ENCODE data around the gene CASZ1.

CASZ1 gene

GRCh38 chr1:10745886-10746455 lies 50.5 kb downstream of the CASZ1 start:
- TF ChIP-seq GATA3 (IDR thresholded peaks at IDR 0.05; ENCODE audit: low read depth, low read length) (no peak), GATA2 (IDR thresholded peaks at IDR 0.05; ENCODE audit: low read depth, low read length) (no peak)

- TF ChIP-seq GATA3 (IDR thresholded peaks at IDR 0.05; ENCODE audit: low read depth, low read length) = no peak
- TF ChIP-seq GATA2 (IDR thresholded peaks at IDR 0.05; ENCODE audit: low read depth, low read length) = no peak
Observed at GRCh38 chr1:10745383-10745782, 51.1 kb downstream of the CASZ1 start.

DNA sequence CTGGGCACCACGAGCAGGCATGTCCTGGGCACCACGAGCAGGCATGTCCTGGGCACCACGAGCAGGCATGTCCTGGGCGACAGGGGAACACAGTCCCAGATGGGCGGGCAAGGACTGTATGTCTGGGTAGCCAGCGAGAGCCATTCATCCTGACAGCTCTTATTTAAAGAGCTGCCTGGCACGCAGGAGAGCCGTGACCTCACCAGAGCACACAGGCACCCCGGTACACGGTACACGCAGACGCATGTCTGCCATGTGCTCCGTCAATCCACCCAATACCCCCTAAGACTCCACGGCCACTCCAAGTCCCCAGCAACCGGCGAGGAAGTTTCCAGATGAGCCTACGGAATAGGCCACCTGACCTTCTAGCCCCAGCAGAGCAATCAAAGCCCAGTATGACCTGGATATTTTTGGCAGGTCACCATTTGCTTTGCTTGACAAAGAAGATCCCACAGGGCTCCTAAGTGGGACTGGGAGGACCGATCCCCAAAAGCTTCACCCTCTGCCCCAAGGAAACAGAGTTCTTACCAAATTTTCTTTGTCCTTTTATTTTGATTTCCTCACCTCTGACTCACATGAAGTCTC lies 51.7 kb downstream of the CASZ1 start:
- TF ChIP-seq GATA3 (IDR thresholded peaks at IDR 0.05; ENCODE audit: low read depth, low read length) = no peak
- TF ChIP-seq GATA2 (IDR thresholded peaks at IDR 0.05; ENCODE audit: low read depth, low read length) = no peak

GRCh38 chr1:10744029-10744428 lies 52.4 kb downstream of the CASZ1 start:
- no peak for TF ChIP-seq GATA2 (IDR thresholded peaks at IDR 0.05; ENCODE audit: low read depth, low read length)
- no peak for TF ChIP-seq GATA3 (IDR thresholded peaks at IDR 0.05; ENCODE audit: low read depth, low read length)

- no peak for TF ChIP-seq GATA3 (IDR thresholded peaks at IDR 0.05; ENCODE audit: low read depth, low read length)
- TF ChIP-seq GATA2 (IDR thresholded peaks at IDR 0.05; ENCODE audit: low read depth, low read length) = no peak
Observed at GRCh38 chr1:10741696-10742095, 54.8 kb downstream of the CASZ1 start.

- TF ChIP-seq GATA2 (IDR thresholded peaks at IDR 0.05; ENCODE audit: low read depth, low read length) = no peak
- TF ChIP-seq GATA3 (IDR thresholded peaks at IDR 0.05; ENCODE audit: low read depth, low read length) = no peak
Observed at GRCh38 chr1:10740123-10740522, 56.3 kb downstream of the CASZ1 start.

DNA sequence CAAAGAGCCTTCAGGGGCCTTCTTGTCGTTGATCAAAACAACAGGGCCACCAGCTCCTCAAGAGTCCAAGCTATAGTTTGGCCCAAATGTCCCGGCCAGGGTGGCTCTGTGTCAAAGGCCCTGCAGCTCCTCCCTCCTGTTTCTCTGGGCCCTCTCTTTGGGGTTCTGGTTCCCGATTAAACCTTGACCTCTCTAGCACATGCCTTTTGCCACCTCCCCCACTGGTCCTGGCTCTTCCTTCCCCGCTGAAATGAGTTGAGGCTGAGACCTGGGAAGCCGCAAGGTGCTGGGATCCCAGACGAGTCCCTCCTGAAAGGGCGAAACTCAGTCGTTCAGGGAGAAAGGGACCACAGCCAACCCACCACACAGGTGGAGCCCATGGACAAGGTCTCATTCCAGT lies 56.9 kb downstream of the CASZ1 start:
- TF ChIP-seq GATA2 (IDR thresholded peaks at IDR 0.05; ENCODE audit: low read depth, low read length) (no peak), GATA3 (IDR thresholded peaks at IDR 0.05; ENCODE audit: low read depth, low read length) (no peak)

GRCh38 chr1:10738061-10739058 lies 58.1 kb downstream of the CASZ1 start:
- no peak for TF ChIP-seq GATA2 (IDR thresholded peaks at IDR 0.05; ENCODE audit: low read depth, low read length)
- TF ChIP-seq GATA3 (IDR thresholded peaks at IDR 0.05; ENCODE audit: low read depth, low read length) = no peak

GRCh38 chr1:10737651-10738050 lies 58.8 kb downstream of the CASZ1 start:
- TF ChIP-seq GATA2 (IDR thresholded peaks at IDR 0.05; ENCODE audit: low read depth, low read length) (no peak), GATA3 (IDR thresholded peaks at IDR 0.05; ENCODE audit: low read depth, low read length) (no peak)

DNA sequence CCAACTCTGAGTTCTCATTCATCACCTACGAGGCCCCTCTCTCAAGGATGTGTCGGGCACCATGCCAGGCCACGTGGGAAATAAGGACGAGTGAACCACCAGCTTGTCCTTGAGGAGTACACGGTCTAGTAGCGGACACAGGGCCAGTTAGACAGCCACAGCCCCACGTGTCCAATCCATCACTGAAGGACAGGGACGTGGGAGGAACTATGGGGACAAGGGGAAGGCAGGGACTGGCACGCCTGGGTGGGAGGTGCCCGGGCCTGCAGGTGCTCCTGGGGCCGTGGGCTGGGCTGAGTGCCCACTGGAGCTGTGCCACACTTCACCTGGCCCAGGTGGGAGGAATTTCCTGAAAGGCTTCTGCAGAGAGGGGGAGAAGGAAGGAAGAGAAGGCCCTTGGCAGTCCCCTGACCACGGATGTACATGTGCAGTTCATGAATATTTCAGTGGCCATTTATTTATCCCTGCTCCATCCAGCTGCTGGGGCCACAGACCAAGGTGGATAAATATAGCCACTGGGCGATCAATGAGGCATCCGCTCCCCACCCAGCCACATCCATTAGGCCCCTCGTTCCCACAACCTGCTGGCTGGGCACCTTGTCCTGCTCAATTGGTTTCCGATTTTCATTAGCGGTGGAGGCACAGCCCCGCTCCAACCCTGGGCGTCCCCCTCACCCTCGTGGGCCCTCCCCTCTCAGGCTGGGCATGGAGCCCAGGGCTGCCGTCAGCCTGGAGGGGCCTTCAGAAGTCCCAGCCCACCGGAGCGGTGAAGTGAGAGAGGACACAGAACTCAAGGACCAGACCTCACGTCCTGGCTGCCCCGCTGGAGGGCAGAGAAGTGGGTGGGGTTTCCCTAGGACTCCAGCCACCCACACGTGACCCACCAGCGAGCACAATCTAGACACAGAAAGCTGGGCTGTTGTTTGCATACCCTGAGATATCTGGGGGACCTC lies 59.5 kb downstream of the CASZ1 start:
- TF ChIP-seq GATA3 (IDR thresholded peaks at IDR 0.05; ENCODE audit: low read depth, low read length) (no peak), GATA2 (IDR thresholded peaks at IDR 0.05; ENCODE audit: low read depth, low read length) (no peak)

- TF ChIP-seq GATA2 (IDR thresholded peaks at IDR 0.05; ENCODE audit: low read depth, low read length) (no peak), GATA3 (IDR thresholded peaks at IDR 0.05; ENCODE audit: low read depth, low read length) (no peak)
Observed at GRCh38 chr1:10735563-10736305, 60.7 kb downstream of the CASZ1 start.

- TF ChIP-seq GATA3 (IDR thresholded peaks at IDR 0.05; ENCODE audit: low read depth, low read length) (no peak), GATA2 (IDR thresholded peaks at IDR 0.05; ENCODE audit: low read depth, low read length) (no peak)
Observed at GRCh38 chr1:10734962-10735544, 61.4 kb downstream of the CASZ1 start.

- no peak for TF ChIP-seq GATA3 (IDR thresholded peaks at IDR 0.05; ENCODE audit: low read depth, low read length)
- no peak for TF ChIP-seq GATA2 (IDR thresholded peaks at IDR 0.05; ENCODE audit: low read depth, low read length)
Observed at GRCh38 chr1:10734375-10734774, 62.1 kb downstream of the CASZ1 start.

All from SH-SY5Y (cell line).